Measurements from ENCODE around the gene C1orf56. TPM values are rescaled to one million over a fixed set of nuclear protein-coding genes. Genes with fewer than 3 reads are reported as not detected.

The C1orf56 gene
- total RNA-seq, 1 experiment from 2014 or later, result 2.8 TPM

DNA sequence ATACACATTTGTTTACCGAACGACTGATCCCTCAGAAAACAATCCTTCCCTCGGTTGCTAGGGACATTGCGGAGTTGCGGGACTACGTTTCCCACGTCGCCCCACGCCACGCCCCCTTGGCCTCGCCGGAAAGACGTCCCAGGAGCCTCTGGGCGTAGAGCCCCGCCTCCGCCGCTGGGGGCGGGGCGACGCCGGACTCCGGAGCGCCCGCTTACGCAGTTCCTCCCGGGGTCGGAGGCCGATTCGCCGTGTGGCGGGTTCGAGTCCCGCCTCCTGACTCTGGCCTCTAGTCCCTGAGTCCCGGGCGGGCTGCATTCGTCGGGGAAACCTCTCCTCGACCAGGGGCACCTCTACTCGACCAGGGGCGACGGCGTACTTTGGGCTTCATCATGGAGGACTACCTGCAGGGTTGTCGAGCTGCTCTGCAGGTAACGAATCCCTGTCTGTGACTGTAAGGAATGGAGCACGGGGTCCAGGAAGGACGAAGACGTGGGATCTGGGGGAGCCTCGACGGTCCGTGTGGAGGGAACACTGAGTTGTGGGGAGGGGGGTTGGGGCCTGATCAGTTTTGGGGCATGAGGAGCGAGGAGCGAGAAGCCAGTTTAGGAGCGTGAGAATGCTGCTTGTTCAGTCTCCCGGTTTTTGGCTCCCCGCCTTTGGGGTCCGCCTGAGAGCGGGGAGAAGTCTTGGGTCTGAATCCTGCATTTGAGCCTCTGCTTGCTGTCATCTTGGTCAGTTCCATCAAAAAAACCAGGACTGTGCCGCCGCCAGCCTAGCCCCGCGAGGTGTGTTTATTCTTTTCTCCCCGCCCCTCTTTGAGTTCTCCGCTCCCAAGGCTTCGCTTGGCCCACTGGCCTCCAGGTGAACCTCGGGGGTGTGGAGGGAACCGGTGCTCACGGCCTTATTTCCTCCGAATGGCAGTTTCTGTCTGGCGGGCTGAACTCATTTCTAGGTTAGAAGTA, 39.0 kb upstream of the C1orf56 start, which contains the start of gene PRUNE1:
Gene PRUNE1 (plus strand): TSS at position 206 of the 962 bp plus-strand sequence. CDS start 184 bp downstream, at position 390.
- Histone ChIP-seq H3K79me2 (ENCODE audit: low read length) (peaks cover 32% of the 10 kb centered on the region), H3F3A (ENCODE audit: low read length, unreplicated experiment) (peaks cover 6% of the 10 kb centered on the region), H3K4me2 (ENCODE audit: low read length) (peak within 1 kb of the TSS; percentile 92), H3K9me2 (replicated peaks; ENCODE audit: low read length) (no peaks in the 10 kb centered on the region), H3K4me3 (ENCODE audit: low read length) (peak within 1 kb of the TSS; percentile 86), H4K20me1 (ENCODE audit: low read length) (no peaks in the 10 kb centered on the region), H3K4me1 (ENCODE audit: insufficient read depth, low read length) (peaks cover 37% of the 10 kb centered on the region), H3K27ac (ENCODE audit: low read length) (peak within 1 kb of the TSS; percentile 82), H3K9ac (ENCODE audit: low read length) (peak within 1 kb of the TSS; percentile 87), H3K36me3 (ENCODE audit: low read depth, low read length) (no peaks in the 10 kb centered on the region), H3K9me3 (ENCODE audit: low read length) (no peaks in the 10 kb centered on the region), H3K27me3 (ENCODE audit: low read length) (no peaks in the 10 kb centered on the region), H2AFZ (ENCODE audit: low read length) (peak within 1 kb of the TSS; percentile 99)
- TSS peak; percentile 49 for BruUV-seq (replicated peaks)
- ChIA-PET CTCF (no interaction called here), POLR2A (ENCODE audit: unreplicated experiment) (no interaction called here)
- peak; percentile 83 for ATAC-seq
- TF ChIP-seq, protein P1, sequence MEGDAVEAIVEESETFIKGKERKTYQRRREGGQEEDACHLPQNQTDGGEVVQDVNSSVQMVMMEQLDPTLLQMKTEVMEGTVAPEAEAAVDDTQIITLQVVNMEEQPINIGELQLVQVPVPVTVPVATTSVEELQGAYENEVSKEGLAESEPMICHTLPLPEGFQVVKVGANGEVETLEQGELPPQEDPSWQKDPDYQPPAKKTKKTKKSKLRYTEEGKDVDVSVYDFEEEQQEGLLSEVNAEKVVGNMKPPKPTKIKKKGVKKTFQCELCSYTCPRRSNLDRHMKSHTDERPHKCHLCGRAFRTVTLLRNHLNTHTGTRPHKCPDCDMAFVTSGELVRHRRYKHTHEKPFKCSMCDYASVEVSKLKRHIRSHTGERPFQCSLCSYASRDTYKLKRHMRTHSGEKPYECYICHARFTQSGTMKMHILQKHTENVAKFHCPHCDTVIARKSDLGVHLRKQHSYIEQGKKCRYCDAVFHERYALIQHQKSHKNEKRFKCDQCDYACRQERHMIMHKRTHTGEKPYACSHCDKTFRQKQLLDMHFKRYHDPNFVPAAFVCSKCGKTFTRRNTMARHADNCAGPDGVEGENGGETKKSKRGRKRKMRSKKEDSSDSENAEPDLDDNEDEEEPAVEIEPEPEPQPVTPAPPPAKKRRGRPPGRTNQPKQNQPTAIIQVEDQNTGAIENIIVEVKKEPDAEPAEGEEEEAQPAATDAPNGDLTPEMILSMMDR (conservative IDR thresholded peaks at IDR 0.05; ENCODE audit: low read depth, low read length), result no peak
- TF ChIP-seq EZH2phosphoT487 (IDR thresholded peaks at IDR 0.05; ENCODE audit: borderline replicate concordance, low read length) (no peak), EZH2 (IDR thresholded peaks at IDR 0.05; ENCODE audit: low read length, unreplicated experiment) (no peak)
- intact Hi-C loops (cut with micrococcal nuclease), result loop anchor here (5.0 to 10.0 kb wide), 3 partner anchors 39 to 384 kb away; partner anchors contain the start of genes C1orf56, ENSA and GOLPH3L
- DNase-seq, result peak; percentile 100

DNA sequence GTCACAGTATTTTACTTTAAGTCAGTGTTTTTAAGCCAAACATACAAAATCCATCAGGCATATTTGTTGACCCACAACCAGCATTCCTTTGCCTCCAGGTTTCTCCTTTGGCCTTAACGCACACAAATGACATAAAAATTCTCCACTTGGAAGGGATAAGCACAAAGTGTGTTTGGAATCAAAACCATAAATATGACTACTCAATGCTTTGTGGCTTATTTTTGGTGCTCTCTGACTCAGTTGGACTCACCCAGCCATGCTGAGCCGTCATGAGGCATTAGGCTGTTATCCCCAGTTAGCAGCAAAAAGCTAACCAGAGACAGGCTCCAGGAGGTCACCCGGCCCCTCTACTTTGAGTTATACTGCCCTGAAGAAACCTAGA, 38.4 kb upstream of the C1orf56 start:
- peak overlapping the region; percentile 87 for H3K9ac ChIP-seq (ENCODE audit: low read length)
- H3K27me3 ChIP-seq (ENCODE audit: low read length), result no peaks in the 10 kb centered on the region
- intact Hi-C loops (cut with micrococcal nuclease), result loop anchor here (5.0 to 10.0 kb wide), 3 partner anchors 38 to 384 kb away; partner anchors contain the start of genes C1orf56, ENSA and GOLPH3L
- TF ChIP-seq EZH2phosphoT487 (IDR thresholded peaks at IDR 0.05; ENCODE audit: borderline replicate concordance, low read length), result no peak
- H3K9me2 ChIP-seq (replicated peaks; ENCODE audit: low read length), result no peaks in the 10 kb centered on the region
- ChIA-PET POLR2A (ENCODE audit: unreplicated experiment) (no interaction called here), CTCF (no interaction called here)
- H2AFZ ChIP-seq (ENCODE audit: low read length), result peak overlapping the region; percentile 99
- H3K4me1 ChIP-seq (ENCODE audit: insufficient read depth, low read length), result peaks cover 37% of the 10 kb centered on the region
- no peak for ATAC-seq
- no peaks in the 10 kb centered on the region for H4K20me1 ChIP-seq (ENCODE audit: low read length)
- DNase-seq, result no peak
- no peak overlapping the region for H3K27ac ChIP-seq (ENCODE audit: low read length)
- peaks cover 32% of the 10 kb centered on the region for H3K79me2 ChIP-seq (ENCODE audit: low read length)
- BruUV-seq (replicated peaks), result no TSS peak
- H3K9me3 ChIP-seq (ENCODE audit: low read length), result no peaks in the 10 kb centered on the region
- H3K4me2 ChIP-seq (ENCODE audit: low read length), result peak overlapping the region; percentile 92
- H3F3A ChIP-seq (ENCODE audit: low read length, unreplicated experiment), result peaks cover 6% of the 10 kb centered on the region
- H3K36me3 ChIP-seq (ENCODE audit: low read depth, low read length), result no peaks in the 10 kb centered on the region
- peak overlapping the region; percentile 86 for H3K4me3 ChIP-seq (ENCODE audit: low read length)

DNA sequence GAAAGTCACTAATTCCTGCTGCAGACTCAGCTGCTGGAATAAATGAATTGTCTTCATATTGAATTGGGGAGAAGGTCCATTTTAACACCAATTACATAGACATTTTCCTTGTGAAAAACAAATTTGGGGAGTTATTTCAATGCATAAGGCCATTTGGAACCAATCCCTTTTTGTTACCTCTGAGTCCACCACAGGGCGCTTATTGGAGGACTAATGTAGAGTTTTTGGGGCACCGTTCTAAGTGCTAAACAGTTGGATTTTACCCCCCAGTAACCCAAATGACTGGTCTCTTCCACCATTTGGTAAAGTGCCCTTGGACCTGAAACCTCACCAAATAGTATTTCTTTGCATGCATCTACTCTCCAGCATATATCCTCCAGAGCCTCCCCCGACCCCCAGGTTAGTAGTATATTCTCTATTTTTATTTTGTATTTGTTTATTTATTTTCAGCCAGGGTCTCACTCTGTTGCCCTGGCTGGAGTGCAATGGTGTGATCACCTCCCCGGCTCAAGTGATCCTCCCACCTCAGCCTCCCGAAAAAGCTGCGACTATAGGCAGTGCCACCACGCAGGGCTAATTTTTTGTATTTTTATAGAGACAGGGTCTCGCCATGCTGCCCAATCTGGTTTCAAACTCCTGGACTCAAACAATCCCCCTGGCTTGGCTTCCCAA, 37.7 kb upstream of the C1orf56 start:
- CTCF ChIA-PET, result no interaction called here
- no peak overlapping the region for H3K27ac ChIP-seq (ENCODE audit: low read length)
- H3K79me2 ChIP-seq (ENCODE audit: low read length), result peaks cover 32% of the 10 kb centered on the region
- TF ChIP-seq EZH2phosphoT487 (IDR thresholded peaks at IDR 0.05; ENCODE audit: borderline replicate concordance, low read length) (no peak), EZH2 (IDR thresholded peaks at IDR 0.05; ENCODE audit: low read length, unreplicated experiment) (no peak)
- TF ChIP-seq, protein P1 (conservative IDR thresholded peaks at IDR 0.05; ENCODE audit: low read depth, low read length), result no peak
- peak overlapping the region; percentile 87; the same call in 1 of the 2 replicates for H3K9ac ChIP-seq (ENCODE audit: low read length)
- peak overlapping the region; percentile 92 for H3K4me2 ChIP-seq (ENCODE audit: low read length)
- no peaks in the 10 kb centered on the region for H3K36me3 ChIP-seq (ENCODE audit: low read depth, low read length)
- BruUV-seq (replicated peaks), result no TSS peak
- DNase-seq, result no peak
- POLR2A ChIA-PET (ENCODE audit: unreplicated experiment), result no interaction called here
- no peaks in the 10 kb centered on the region for H3K27me3 ChIP-seq (ENCODE audit: low read length)
- peaks cover 6% of the 10 kb centered on the region for H3F3A ChIP-seq (ENCODE audit: low read length, unreplicated experiment)
- H2AFZ ChIP-seq (ENCODE audit: low read length), result peak overlapping the region; percentile 99
- ATAC-seq, result no peak
- H3K4me1 ChIP-seq (ENCODE audit: insufficient read depth, low read length), result peaks cover 37% of the 10 kb centered on the region
- no peaks in the 10 kb centered on the region for H3K9me2 ChIP-seq (replicated peaks; ENCODE audit: low read length)
- intact Hi-C loops (cut with micrococcal nuclease), result loop anchor here (5.0 to 10.0 kb wide), 3 partner anchors 37 to 385 kb away; partner anchors contain the start of genes C1orf56, ENSA and GOLPH3L
- no peaks in the 10 kb centered on the region for H4K20me1 ChIP-seq (ENCODE audit: low read length)
- no peaks in the 10 kb centered on the region for H3K9me3 ChIP-seq (ENCODE audit: low read length)
- peak overlapping the region; percentile 86 for H3K4me3 ChIP-seq (ENCODE audit: low read length)

All from PC-3 (cell line).